HG02973 (cell line): ENCODE data around the gene GALNT11.

Experiments used
- ATAC-seq: cut with Tn5 transposase; IDR thresholded peaks from one replicate; pipeline ENCODE4 v1.9.1; 2021; ENCODE audit warnings: moderate library complexity; ENCODE audit not compliant: unreplicated experiment

GALNT11 gene

DNA sequence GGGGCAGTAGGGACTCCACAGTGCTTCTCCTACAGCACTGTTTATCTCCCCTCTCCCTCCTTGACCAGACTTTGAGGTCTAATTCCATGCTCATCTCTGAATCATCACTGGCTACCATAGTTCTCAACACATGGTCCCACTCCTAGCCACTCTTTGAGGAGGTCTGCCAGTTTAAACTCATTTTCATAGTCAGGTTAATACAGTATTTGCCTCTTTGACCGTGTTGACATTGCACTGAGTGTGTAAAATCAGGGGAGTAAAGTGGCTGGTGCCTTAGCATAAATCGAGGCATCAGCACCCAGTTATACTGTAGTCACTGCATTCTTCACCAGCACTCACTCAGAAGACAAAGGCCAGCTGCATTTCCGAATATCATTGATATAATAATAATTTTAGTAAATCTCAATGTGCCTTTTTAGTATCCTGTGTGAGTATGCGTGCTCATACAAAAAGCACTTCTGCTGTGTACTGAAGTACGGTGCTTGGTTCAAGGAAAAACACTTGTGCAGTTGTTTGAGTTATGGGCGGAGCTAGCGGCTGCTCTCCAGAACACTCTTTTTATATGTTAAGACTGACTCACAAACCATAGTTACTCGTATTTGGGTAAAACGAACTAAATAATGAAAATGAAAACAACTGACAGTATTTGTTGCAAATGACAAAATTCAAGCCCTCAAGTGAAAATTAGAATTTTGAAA is 89.7 kb downstream of the GALNT11 start:
- ATAC-seq, result no peak

DNA sequence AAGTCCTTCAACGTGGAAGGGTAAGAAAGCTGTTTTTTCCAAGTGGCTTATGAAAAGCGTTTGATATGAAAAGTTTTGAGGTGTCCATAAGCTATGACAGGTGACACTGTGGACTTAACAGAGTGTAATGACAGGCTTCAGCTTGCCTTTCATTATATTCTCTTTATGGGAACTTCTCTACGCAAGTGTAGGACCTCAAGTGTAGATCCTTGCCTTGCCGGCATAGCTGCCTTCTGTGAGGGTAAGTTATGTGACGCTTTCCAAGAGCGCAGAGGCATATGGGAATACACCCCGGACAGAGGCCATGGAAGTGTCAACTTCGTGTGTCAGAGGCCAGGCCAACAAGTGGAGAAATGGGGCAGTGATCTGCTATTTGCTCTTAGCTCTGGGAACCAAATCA is 91.9 kb downstream of the GALNT11 start:
- ATAC-seq, result no peak

DNA sequence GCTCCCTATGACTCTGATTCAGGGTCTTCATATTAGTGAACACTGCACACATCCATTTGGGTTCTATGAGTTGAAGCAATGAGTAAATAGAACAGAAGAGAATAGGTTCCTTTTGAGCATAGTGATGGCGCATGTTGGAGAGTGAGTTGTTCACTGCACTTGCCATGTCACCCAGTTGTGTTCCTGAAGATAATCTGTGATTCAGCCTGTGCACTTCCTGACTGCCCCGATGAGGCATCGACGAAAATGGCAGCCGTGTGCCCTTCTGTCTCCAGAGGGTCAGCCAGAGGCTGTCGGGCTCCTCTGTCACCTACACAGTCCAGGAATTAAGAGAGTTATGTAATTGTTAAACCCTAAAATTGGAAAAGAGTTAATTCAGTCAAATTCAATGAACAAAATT is 94.7 kb downstream of the GALNT11 start:
- no peak for ATAC-seq

DNA sequence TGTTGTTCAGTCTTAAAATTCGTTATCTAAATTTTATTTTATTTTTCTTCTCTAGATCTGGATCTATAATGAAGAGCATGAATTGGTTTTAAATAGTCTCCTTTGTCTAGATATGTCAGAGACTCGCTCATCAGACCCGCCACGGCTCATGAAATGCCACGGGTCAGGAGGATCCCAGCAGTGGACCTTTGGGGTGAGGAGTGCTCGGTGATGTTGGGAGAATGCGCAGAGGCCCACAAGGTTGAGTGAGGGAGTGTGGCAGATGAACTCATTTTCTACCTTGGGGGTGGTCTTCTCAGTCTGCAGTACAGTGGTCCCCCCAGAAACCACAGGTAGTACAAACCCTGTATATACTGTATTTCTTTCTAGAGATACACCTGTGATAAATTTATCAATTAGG is 95.3 kb downstream of the GALNT11 start:
- no peak for ATAC-seq

DNA sequence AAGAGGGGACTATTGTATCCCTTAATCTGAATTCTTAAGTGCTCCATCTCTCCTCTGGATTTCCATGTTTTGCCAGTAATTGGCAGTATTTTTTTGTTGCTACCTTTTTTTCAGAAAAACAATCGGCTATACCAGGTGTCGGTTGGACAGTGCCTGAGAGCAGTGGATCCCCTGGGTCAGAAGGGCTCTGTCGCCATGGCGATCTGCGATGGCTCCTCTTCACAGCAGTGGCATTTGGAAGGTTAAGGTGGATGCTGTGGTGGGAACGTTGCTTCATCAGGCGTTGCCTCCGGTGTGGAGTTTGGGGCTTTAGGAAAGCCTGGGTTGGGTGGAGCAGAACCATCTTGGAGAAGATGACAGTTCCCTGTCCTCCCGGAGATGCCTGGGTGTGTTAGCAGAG is 96.0 kb downstream of the GALNT11 start:
- no peak for ATAC-seq

DNA sequence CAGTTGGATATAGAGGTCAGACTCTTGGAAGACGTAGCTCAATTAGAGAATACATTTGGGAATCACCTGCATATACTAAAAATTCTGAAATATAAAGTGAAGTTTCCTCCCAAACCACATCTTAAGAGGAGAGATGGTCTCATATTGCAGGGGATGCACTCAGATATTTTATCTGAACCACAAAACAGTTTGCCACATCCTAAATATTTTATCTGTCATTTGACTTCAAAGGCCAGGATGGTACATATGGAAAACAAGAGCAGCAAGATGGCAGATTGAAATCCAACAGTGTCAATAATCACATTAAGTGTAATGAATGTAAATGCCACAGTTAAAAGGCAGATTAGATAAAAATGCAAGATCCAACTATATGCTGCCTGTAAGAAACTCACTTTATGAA is 97.1 kb downstream of the GALNT11 start:
- no peak for ATAC-seq

DNA sequence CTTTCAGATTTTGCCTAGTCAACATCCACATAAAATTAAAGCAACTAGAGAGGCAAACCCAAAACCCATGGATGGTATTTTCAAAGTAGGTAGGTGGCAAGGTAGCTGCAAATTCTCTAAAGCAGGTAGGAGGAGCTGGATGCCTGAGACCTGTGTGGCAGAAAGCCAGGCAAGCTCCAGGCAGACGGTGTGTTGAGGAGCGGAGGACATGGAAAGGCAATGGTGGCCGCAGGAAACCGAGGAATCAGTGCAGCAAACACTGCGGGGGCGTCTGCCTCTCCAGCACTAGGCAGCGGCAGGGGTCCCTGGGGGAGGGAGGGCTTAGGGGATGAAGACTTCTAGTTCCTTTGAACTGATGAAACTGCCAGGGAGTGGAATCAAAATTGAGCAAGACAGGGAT is 101.3 kb downstream of the GALNT11 start:
- ATAC-seq, result no peak

DNA sequence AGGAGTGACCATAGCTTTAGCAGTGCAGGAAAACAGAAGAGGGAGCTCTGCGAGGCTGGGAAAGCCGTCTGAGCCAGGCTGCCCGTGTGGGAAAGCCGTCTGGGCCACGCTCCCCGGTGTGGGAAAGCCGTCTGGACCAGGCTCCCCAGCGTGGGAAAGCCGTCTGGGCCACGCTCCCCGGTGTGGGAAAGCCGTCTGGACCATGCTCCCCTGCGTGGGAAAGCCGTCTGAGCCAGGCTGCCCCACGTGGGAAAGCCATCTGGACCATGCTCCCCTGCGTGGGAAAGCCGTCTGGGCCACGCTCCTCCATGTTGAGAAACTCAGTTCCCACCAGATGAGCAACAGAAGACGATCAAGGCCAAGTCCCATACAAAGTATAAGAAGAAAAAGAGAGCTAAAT is 101.8 kb downstream of the GALNT11 start:
- ATAC-seq, result no peak

DNA sequence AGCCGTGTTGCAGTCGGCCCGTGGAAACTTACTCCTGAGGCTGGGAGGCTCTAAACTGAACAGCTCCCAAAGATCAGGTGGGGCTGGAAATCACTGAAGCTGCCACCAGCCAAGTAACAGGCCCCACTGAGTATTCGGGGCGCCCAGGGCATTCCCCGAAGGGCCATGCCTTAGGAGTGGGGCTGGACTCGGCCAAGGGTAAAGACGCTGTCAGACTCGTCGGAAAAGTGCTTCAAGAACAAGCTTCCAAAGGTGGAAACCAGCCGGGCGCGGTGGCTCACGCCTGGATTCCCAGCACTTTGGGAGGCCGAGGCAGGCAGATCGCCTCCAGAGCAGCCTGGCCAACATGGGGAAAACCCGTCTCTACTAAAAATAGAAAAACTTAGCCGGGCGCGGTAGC is 102.8 kb downstream of the GALNT11 start:
- ATAC-seq, result no peak

DNA sequence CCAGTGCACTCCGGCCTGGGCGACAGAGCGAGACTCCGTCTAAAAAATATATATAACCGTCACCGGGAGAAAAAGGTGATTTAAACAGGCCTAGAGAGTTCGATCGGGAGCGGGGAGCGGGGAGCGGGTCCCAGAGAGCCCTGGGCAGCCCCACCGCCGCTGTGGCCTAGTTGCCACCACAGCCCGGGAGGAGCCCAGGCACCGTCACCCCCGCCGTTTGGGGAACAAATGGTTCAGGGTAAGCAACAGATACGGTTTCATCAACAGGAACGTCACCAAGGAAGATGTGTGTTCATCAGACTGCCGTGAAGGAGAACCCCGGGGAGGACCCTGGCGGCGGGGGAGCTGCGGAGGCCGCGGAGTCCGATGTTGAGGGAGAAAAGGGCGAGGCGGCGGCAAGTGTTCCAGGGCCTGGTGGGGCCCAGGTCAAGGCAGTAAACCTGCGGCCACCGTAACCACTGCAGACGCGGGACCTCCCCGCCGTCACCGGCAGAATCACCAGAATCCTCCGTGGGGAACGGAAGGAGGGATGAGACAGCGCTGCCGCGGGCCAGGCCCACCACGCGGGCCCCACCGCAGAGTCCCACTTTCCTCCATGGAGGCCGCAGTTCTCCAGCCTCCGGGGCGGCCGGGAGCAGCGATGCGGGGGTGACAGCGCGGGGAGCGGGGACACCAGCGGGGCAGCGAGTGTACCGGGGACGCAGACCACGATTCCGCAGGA is 103.4 kb downstream of the GALNT11 start:
- ATAC-seq, result no peak

DNA sequence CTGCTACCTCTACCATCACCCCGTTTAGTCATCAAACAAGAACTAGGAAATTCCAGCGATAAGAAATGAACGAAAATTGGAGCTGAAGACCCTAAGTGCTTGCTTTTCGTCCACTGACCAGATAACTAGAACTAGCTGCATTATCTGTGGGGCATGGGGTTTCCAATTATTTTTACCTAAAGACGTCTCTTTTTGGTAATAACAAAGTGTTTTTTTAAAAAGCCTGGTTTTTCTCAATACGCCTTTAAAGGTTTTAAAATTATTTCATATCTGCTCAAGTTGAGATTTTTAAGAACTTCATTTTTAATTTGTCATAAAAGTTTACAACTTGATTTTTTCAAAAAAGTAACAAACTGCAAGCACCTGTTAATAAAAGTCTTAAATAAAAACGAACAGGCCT is 104.2 kb downstream of the GALNT11 start:
- ATAC-seq, result no peak

DNA sequence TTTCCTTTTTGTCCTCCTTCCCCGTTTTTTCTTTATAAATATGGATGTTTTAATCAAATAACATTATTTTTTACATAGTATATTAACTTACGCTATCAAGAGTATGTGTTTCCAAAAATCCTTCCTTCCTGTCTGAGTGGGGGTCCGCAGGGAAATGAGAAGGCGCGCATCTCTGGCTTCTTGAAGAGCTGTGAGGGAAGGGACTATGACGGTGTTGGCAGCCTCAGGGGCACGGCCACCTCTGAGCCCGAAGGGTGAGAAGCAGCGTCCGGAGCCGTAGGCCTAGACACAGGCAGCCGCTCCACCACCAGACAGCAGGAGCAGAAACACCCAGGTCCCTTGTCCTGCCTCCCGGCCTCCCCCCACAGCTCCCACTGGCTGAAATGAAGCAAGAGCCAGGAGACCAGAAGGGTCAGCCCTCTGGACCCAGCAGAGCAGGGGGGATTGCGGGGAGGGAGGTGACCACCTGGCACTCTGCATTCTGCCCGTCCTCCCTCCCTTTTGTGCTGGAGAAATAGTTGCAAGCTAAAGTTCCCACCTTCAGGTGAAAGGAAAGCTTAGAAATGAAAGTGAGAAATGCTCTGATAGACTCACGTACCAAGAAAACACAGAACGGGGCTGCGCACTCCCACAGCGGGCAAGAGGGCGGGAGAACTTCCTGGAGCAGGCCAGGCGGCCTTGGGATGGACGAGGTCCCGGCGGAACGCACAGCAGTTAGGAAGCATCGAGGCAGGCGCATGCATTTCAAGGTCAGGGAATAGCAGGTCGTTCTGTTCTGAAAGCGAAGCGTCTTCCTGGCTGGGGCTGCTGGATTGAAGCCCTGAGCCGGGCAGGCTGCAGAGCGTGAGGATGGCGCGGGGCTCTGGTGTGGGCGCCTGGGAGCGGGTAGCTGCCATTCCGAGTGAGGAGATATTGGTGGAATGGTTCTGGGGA is 105.5 kb downstream of the GALNT11 start:
- no peak for ATAC-seq

DNA sequence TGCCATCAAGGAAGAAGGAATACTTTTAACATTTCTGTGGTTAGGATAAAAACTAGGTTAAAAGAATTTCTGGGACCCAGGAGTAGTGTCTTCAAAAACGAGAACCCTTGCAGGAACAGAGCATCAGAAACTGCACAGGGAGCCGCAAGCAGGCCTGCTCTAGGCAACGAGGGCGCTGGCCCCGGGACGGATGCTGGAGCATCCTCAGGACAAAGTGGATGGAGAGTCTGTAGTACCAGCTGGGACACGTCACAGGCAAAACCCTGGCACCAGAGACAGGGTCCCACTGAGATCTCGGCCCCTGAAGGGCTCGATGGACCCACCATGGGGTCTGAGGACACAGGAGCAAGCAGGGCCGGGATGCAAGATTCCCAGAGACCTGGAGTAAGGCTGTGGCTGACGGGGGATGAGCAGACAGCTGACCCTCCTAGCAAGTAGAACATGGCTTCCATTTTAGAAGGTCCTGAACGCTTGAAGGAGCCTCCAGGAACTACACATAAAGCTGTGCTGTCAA is 106.6 kb downstream of the GALNT11 start:
- no peak for ATAC-seq

DNA sequence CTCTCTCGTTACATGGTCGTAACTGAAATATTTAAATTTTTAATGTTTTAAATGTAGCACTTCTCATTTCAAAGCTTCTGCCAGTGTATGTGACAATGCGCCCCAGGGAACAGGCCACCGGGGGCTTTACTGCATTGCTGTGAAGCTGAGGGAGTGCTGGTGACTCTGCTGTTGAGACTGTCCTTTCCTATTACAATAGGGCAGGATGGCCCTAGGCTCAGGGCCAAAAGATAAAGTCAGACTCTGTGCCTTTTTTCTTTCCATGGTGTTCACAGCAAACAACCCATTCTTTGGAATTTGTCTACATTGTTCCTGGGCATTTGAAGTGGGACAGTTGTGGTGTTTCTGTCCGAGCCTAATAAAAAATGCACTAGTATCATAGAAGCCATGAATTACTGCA is 107.3 kb downstream of the GALNT11 start:
- no peak for ATAC-seq

DNA sequence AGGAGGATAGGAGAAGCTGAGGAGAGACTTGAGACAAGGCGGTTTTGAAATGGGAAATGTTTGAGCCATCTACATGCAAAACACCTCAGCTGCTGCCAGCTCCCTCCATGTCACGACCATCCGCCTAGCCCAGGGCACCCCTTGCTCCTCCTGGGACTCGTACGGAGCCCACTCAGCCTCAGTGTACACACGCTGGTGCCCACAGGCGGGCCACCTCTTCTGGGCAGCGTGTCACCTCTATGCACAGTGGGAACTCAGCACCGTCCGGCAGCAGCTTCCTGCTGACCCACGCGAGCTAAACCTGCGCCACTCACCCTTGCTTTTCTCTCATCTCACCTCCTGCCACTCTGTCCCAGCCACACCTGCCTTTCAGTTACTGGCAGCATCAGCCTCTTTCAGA is 108.3 kb downstream of the GALNT11 start:
- no peak for ATAC-seq

DNA sequence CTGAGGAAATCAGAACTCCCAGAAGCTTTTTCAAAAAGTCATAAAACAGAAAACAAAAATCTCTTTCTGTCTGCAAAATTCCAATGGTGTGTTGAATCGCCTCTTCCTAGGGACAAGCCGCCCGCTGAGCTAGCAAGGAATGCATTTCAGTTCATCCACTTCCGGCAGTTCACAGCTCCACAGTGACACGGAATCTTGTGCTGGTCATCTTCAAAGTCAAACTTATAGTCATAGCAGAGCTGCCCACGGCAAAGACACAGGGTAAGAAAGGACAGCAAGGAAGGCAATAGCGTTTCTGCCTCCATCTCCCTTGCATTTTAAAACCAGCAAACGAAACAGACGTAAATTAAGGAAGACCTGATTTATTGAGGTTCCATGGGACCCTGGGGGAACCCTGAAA is 111.2 kb downstream of the GALNT11 start:
- no peak for ATAC-seq

DNA sequence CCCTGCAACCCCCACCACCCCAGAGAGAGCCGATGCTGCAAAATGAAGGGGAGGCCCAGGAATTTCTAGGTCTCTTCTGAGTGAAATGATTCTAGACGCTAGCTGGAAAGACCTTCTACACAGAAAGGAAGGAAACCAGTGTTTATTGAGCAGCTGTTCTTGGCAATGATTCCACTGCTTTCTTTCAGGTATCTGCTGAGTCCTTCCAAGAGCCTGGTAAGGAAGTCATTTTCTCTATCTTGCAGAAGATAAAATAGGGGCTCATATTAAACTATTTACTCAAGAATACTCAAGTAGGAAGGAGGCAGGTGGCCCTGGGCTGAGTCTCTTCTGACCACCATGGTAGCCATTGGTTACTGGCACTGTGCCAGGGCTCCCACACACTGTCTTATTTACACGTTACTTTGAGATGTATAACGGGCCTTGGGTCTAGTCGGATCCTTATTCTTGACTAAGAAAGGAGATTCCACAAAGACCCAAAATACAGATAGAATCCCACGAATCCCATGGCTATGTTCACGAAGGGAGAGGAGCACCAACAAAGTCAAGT is 112.1 kb downstream of the GALNT11 start:
- ATAC-seq, result no peak

DNA sequence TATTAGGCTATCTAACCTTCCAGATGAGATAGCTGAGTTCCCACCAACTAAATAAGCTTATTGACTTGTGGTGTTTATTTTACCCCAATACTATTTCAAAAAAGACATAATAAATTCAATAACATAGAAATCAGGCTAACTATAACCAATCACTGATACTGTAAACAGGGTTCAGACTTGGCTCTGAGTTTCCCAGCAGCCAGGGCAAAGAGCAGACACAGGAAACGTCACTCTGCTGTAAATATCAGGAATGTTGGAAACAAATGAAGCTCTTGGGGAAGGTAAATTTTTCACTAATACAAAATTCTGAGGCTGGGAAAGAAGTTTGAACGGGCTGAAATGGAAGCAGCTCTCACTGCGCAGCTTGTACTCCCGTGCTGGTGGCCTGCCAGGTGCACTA is 114.6 kb downstream of the GALNT11 start:
- no peak for ATAC-seq

DNA sequence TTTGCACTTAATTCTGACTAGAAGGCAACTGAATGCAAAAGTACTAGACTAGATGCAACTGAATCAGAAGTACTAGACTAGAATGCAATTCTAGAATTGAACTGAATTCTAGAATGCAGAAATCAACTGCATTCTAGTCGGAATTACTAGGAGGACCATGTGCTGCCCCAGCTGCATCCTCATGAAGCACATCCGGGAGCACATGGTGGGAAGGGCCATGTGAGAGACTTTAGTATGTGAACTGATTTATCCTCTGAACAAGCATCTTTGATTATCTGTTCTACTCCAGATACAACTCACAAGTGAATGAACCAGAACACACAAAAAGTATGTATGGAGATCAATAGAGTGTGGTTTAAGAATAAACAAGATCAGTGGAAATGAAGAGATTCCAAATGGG is 115.1 kb downstream of the GALNT11 start:
- no peak for ATAC-seq

DNA sequence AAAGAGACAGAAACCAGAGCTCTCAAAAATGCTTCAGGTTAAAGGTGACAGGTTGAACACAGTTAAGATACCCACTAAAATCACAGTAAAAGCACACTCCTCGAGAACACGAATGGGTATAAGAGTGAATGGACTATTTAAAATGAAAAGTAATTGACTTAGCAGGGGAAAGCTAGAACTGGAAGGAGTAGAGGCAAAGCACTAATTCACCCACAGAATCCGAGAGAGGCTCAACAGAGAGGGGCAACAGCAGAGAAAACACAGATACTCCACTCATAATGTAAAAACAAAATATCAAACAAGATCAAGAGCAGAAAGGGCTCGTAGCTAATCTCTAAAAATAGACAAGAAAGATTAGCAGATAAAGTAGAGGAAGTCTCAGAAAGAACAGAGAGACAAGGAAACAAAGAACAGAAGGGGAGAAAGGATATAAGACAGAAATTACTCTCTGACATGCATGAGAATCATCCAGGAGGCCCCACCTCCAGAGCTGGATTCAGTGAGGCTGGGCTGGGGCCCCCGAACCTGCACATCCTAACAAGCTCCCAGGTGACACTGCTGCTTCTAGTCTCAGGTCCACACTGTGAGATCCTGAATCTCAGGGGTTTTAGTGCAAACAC is 117.6 kb downstream of the GALNT11 start:
- ATAC-seq, result no peak
